PFSK-1 (cell line): ENCODE results near the gene TLL1.

Experiments used
- POLR2AphosphoS5 ChIP-seq: IDR thresholded peaks from 2 replicates; pipeline ENCODE4 v1.6.1; 2012; ENCODE audit warnings: low read depth, mild to moderate bottlenecking, control low read depth, low read length, moderate library complexity
- TAF1 ChIP-seq: IDR thresholded peaks from 2 replicates; pipeline ENCODE4 v1.6.1; 2012; ENCODE audit warnings: low read length, control low read depth, borderline replicate concordance; ENCODE audit not compliant: insufficient read depth

- TF ChIP-seq TAF1 (no peak), POLR2AphosphoS5 (no peak)
These were observed 448 bp downstream of the TLL1 start for GRCh38 chr4:165873298-165874071.
